ENCODE measurements around the gene ISCU.
"Not testable (repeated sequence)": the region's sequence is repeated elsewhere in the genome, so short reads cannot be mapped to it uniquely, and the experiment has no call there.

ISCU gene

GRCh38 chr12:108570743-108571608 is 8.6 kb downstream of the ISCU start:
- no peak for DNase-seq (ENCODE audit: low read depth in 2 of 2)

- DNase-seq (ENCODE audit: low read depth in 2 of 2) = no peak
Measured at GRCh38 chr12:108571609-108572165, 9.3 kb downstream of the ISCU start.

- no peak for DNase-seq (ENCODE audit: low read depth in 2 of 2)
Measured at GRCh38 chr12:108572166-108572790, 9.9 kb downstream of the ISCU start.

GRCh38 chr12:108573317-108573716 is 10.9 kb downstream of the ISCU start:
- no peak for DNase-seq (ENCODE audit: low read depth in 2 of 2)

- DNase-seq (ENCODE audit: low read depth in 2 of 2) = not testable (repeated sequence)
Measured at GRCh38 chr12:108574276-108574675, 11.9 kb downstream of the ISCU start.

GRCh38 chr12:108575199-108575912 is 13.0 kb downstream of the ISCU start:
- DNase-seq (ENCODE audit: low read depth in 2 of 2) = no peak

GRCh38 chr12:108576660-108577234 is 14.4 kb downstream of the ISCU start:
- DNase-seq (ENCODE audit: low read depth in 2 of 2) = no peak

- DNase-seq (ENCODE audit: low read depth in 2 of 2) = no peak
Measured at GRCh38 chr12:108577458-108577857, 15.1 kb downstream of the ISCU start.

- DNase-seq (ENCODE audit: low read depth in 2 of 2) = no peak
Measured at GRCh38 chr12:108578264-108578663, 15.9 kb downstream of the ISCU start.

GRCh38 chr12:108578813-108579212 is 16.4 kb downstream of the ISCU start:
- DNase-seq (ENCODE audit: low read depth in 2 of 2) = no peak

- DNase-seq (ENCODE audit: low read depth in 2 of 2) = no peak
Measured at GRCh38 chr12:108580531-108580930, 18.1 kb downstream of the ISCU start.

- DNase-seq (ENCODE audit: low read depth in 2 of 2) = no peak
Measured at GRCh38 chr12:108581311-108582227, 19.2 kb downstream of the ISCU start.

- DNase-seq (ENCODE audit: low read depth in 2 of 2) = no peak
Measured at GRCh38 chr12:108582509-108582908, 20.1 kb downstream of the ISCU start.

- no peak for DNase-seq (ENCODE audit: low read depth in 2 of 2)
Measured at GRCh38 chr12:108582978-108583770, 20.8 kb downstream of the ISCU start.

GRCh38 chr12:108583991-108584390 is 21.6 kb downstream of the ISCU start:
- DNase-seq (ENCODE audit: low read depth in 2 of 2) = no peak

- no peak for DNase-seq (ENCODE audit: low read depth in 2 of 2)
Measured at GRCh38 chr12:108584456-108585065, 22.2 kb downstream of the ISCU start.

- no peak for DNase-seq (ENCODE audit: low read depth in 2 of 2)
Measured at GRCh38 chr12:108585864-108586263, 23.5 kb downstream of the ISCU start.

- no peak for DNase-seq (ENCODE audit: low read depth in 2 of 2)
Measured at GRCh38 chr12:108586306-108586705, 23.9 kb downstream of the ISCU start.

GRCh38 chr12:108587826-108588225 is 25.4 kb downstream of the ISCU start:
- no peak for DNase-seq (ENCODE audit: low read depth in 2 of 2)
